Stimulated activated CD8-positive, alpha-beta memory T cell treated with anti-CD3 and anti-CD28 coated beads, Interleukin-7, amount 100 ng/mL, for 24 hours (primary cell): ENCODE measurements around the gene TAS2R31.
"Not testable (repeated sequence)": the region's sequence is repeated elsewhere in the genome, so short reads cannot be mapped to it uniquely, and the experiment has no call there.

Source experiments
- DNase-seq: peaks from one replicate; pipeline ENCODE4 v3.0.0-alpha.2; 2020; ENCODE audit warnings: low read depth

Gene TAS2R31, protein sequence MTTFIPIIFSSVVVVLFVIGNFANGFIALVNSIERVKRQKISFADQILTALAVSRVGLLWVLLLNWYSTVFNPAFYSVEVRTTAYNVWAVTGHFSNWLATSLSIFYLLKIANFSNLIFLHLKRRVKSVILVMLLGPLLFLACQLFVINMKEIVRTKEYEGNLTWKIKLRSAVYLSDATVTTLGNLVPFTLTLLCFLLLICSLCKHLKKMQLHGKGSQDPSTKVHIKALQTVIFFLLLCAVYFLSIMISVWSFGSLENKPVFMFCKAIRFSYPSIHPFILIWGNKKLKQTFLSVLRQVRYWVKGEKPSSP

DNA sequence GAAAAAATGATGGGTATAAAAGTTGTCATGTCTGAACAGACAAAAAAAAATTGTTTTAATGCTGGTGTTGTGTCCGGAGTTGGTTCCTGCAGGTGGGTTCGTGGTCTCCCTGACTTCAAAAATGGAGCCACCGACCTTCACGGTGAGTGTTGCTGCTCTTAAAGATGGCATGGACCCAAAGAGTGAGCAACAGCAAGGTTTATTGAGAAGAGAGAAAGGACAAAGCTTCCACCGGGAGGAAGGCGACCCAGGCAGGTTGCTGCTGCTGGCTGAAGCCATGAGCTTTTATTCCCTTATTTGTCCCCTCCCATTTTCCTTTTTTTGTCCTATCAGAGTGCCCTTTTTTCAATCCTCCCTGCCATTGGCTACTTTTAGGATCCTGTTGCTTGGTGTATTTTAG, at the start of gene TAS2R31:
TAS2R31 (minus strand) TSS at position 101 of the 400 bp plus-strand sequence; CDS start at position 29, 72 bp downstream.
- no peak for DNase-seq

GRCh38 chr12:11078246-11078645, 47.0 kb upstream of the TAS2R31 start:
- DNase-seq: no peak

GRCh38 chr12:11075642-11076041, 44.4 kb upstream of the TAS2R31 start:
- DNase-seq: no peak

GRCh38 chr12:11071414-11071813, 40.2 kb upstream of the TAS2R31 start:
- no peak for DNase-seq

- no peak for DNase-seq
Observed at GRCh38 chr12:11070999-11071398, 39.8 kb upstream of the TAS2R31 start.

DNA sequence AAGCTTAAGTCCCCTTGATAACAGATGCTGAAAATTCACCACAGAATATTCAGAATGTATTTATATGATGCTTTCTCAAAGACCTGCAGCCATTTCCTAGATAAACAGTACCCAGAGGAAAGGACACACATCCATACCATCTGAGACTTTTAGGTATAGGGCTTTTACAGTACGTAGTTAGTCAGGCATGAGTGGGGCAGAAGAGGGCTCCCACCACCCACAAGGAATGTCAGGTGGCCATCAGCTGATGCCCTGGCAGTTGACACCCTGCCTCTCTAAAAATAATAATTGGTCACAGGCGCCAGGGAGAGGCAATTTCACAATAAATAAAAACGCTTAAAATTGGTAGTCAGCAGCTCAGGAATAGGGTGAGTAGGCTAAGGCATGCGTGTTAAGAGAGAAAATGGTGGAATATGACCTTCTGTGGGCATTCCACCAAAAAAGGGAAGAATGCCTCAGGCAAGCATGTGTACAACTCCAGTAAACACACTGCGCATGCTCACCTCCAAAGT, 38.7 kb upstream of the TAS2R31 start:
- no peak for DNase-seq

DNA sequence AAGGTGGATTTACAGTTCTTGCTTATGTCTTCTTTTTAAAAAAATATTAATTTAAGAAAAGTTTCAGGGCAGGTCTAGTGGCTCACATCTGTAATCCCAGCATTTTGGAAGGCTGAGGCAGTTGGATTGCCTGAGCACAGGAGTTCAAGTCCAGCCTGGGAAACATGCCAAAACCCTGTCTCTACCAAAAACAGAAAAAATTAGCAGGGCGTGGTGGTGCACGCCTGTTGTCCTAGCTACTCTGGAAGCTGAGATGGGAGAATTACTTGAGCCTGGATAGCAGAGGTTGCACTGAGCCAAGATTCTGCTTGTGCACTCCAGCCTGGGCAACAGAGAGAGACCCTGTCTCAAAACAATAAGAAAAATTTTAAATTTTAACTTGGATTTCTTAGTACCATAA, 36.3 kb upstream of the TAS2R31 start:
- DNase-seq: no peak

GRCh38 chr12:11062194-11062593, 31.0 kb upstream of the TAS2R31 start, which contains the start of gene TAS2R46:
Gene TAS2R46 (minus strand): TSS chr12:11062294. CDS start chr12:11062294, 0 bp downstream.
- not testable (repeated sequence) for DNase-seq

DNA sequence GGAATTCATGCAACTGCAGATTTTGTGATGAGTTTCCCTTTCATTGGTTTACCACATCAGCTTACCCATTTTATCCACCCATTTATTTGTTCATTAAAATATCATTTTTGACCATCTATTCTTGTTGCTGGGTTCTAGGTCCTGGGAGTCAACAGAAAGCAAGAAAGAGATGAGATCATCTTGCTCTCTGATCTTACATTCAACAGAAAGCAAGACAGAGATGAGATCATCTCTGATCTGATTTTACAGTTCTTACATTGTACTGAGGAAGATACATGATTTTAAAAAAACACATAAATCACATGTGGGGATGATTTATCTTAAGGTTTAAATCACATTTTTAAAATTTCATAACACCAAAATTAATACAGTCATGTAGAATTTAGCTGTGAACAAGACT, 28.6 kb upstream of the TAS2R31 start:
- no peak for DNase-seq

- no peak for DNase-seq
Observed at GRCh38 chr12:11059041-11059440, 27.8 kb upstream of the TAS2R31 start.

GRCh38 chr12:11055306-11055705, 24.1 kb upstream of the TAS2R31 start:
- no peak for DNase-seq

- DNase-seq: not testable (repeated sequence)
Observed at GRCh38 chr12:11049806-11050531, 18.8 kb upstream of the TAS2R31 start.

DNA sequence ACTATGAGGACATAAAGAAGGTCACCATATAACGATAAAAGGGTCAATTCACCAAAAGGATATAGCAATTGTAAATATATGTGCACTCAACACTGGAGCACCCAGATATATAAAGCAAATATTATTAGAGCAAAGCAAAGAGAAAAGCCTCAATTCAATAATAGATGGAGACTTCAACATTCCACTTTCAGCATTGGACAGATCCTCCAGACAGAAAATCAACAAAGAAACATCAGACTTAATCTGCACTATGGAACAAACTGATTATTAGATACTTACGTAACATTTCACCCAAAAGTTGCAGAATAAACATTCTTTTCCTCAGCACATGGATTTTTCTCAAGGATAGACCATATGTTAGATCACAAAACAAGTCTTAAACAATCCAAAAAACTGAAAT, 10.2 kb upstream of the TAS2R31 start:
- DNase-seq: not testable (repeated sequence)

DNA sequence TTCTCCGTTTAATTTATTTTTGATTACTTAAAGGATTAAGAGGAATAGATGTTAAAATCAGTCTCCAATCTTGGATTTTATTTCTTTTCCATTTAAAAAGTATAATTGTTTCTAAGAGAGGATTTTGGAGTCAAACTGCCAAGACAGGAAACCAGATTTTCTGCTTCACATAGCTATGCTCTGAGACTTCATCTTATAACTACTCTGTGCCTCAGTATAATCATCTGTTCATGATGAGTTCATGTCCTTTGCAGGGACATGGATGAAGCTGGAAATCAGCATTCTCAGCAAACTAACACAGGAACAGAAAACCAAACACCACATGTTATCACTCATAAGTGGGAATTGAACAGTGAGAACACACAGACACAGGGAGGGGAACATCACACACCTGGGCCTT, 9.0 kb upstream of the TAS2R31 start:
- no peak for DNase-seq

DNA sequence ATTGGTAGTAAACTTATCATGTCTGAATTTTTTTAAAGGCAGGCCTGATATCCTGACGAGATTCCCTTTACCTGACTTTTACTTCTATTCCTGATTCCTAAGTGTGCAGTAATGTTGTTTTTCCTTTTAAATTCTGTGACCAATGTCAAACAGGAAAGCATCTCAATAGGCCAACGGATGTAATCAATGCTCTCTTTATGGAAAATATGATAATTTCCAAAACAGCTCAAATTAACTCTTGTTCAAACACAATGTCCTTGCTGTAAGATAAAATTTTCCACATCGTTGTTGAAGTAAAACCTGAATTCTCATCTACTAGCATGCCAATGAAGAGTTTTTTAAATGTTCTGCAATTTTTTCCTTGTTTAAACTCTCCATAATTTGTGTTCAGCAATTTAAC, 8.0 kb upstream of the TAS2R31 start:
- no peak for DNase-seq

GRCh38 chr12:11033959-11034358, 2.8 kb upstream of the TAS2R31 start:
- not testable (repeated sequence) for DNase-seq

- DNase-seq: no peak
Observed at GRCh38 chr12:11026118-11026517, 5.1 kb downstream of the TAS2R31 start.

GRCh38 chr12:11023387-11023786, 7.8 kb downstream of the TAS2R31 start:
- no peak for DNase-seq

- DNase-seq: no peak
Observed at GRCh38 chr12:11022520-11022919, 8.7 kb downstream of the TAS2R31 start, which contains the start of gene TAS2R19. Gene TAS2R19 (minus strand): TSS chr12:11022620. CDS start chr12:11022571, 49 bp downstream.

DNA sequence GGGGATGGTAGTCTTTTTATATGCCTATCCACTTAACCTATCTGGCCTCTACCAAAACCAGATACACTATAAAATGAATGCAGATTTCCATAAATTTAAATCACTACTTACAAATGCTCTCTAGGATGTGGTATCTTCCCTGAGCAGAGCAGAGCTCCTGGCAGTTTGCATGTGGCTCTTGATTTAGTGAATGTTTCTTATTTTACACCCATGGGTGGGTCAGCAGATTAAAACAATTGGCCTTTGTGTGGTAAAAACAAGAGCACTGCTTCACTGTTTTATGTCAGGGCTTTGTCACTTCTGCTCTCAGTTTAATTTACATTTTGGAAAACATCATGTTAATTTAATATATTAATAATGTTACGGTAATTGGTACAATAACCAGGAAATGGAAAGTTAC, 14.3 kb downstream of the TAS2R31 start:
- no peak for DNase-seq

GRCh38 chr12:11015775-11016430, 15.3 kb downstream of the TAS2R31 start:
- DNase-seq: no peak

DNA sequence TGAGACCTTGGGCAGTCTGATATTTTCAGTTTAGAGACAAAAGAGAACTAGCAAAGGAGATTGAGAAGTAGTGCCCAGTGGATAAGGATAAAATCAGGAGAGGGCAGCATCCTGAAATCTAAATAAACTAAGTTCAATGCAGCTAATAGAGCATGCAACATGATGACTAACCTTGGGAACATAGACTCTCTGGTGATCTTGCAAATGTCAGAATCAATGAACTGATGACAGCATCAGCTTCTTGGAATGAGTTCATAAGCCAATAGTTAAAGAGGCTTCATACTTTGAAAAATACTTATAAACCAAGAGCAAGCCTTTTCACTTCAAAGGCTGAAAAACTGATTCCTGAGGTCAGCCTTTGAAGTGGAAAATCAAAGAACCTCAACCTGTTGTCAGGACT, 17.0 kb downstream of the TAS2R31 start:
- no peak for DNase-seq

DNA sequence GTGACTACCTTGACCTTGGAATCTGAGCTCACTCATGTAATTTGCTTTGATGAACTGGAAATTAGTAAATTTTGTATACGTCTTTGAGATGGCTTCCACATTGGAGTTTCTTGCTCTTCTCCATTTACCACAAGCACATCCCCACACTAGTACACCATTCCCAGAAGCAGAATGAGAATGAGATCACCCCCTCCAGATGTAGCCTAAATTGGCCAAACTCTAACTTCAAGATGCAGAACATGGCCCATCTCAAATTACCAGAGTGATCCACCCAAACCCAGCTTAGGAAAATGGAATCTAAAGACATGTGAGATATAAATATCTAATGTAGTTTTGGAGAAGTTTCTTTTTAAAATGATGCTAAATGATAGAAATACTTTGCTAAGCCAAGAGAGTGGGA, 23.6 kb downstream of the TAS2R31 start:
- DNase-seq: no peak
